GM12891 (cell line): ENCODE results near the gene C5orf58.

ENCODE experiments used
- POLR2A ChIP-seq: IDR thresholded peaks from 2 replicates; pipeline ENCODE4 v1.6.1; 2011; ENCODE audit warnings: low read depth, low read length, control low read depth
- POLR2AphosphoS5 ChIP-seq: IDR thresholded peaks from 2 replicates; pipeline ENCODE4 v1.6.1; 2011; ENCODE audit warnings: low read depth, low read length, control low read depth
- POU2F2 ChIP-seq: IDR thresholded peaks from 2 replicates; pipeline ENCODE4 v1.6.1; 2011; ENCODE audit warnings: low read depth, mild to moderate bottlenecking, control low read depth, low read length, moderate library complexity
- TAF1 ChIP-seq: IDR thresholded peaks from 2 replicates; pipeline ENCODE4 v1.6.1; 2011; ENCODE audit warnings: low read depth, low read length, control low read depth

DNA sequence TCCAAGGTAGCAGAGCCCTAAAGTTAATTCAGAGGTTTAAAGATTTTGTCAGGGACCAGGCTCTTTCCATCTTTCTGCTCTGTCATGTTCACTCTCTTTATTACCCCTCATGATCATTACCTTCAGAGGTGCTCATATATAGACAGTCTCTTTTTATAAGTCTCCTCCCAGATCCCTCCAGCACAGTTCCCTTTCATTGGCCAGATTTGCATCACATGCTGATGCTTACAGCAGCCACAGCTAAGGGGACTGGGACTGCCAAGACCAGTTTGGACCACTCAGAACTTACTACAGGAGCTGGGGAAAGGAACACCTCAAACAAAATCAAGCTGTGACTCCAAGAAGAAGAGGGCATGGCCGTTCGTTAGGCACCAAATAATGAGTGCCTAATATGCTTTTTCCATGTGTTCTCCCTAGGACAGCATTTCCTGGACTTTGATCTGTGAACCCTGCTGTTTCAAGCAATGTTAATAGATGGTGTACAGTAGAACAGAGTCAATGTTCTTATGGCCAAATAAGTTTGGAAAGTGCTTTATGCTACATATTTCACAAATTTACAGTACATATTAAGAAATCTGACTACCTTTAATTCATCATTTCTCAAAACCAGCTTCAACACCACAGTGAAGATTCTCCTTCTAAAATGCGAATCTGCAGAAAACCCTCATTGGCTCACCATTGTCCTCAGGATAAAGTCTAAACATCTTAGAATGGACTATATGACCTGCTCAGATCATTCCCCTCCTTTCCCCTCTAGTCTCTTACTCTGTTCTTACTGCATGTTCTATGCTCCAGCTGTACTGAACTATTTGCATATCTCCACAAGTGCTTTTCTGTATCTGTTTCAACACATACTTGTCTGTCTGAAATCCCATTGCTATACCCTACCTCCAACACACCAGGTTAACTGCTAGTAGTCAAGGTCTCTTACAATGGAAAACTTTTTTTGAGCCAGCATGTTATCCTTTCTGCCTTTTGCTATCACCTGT is 3.4 kb downstream of the C5orf58 start:
- TF ChIP-seq POLR2AphosphoS5 = no peak
- TF ChIP-seq POLR2A = no peak
- no peak for TF ChIP-seq TAF1
- no peak for TF ChIP-seq POU2F2
